ENCODE results near the gene ARHGAP18.
A peak's percentile ranks its signal among the peaks of the same experiment; 100 is the strongest.

ARHGAP18 gene

GRCh38 chr6:129709769-129710449, at the start of gene ARHGAP18:
ARHGAP18 (minus strand) TSS chr6:129710177; CDS start chr6:129710136, 41 bp downstream.
- no peak for TF ChIP-seq EP300 (IDR thresholded peaks at IDR 0.05; ENCODE audit: borderline replicate concordance)
- TF ChIP-seq MAX (IDR thresholded peaks at IDR 0.05) = peak; percentile 69; the same call in 1 of the 2 replicates
- TF ChIP-seq RAD21 (IDR thresholded peaks at IDR 0.05; ENCODE audit: low read depth) = peak; percentile 9; the same call in 1 of the 2 replicates
- TF ChIP-seq USF1 (IDR thresholded peaks at IDR 0.05) = no peak
- peak; percentile 44; the same call in 1 of the 2 replicates for TF ChIP-seq TCF12 (IDR thresholded peaks at IDR 0.05; ENCODE audit: low read depth)
- no peak for TF ChIP-seq YY1 (IDR thresholded peaks at IDR 0.05; ENCODE audit: low read depth)
- 0 out of 2 replicates have a peak, but pooled peaks have one; percentile 29 for TF ChIP-seq TEAD4 (IDR thresholded peaks at IDR 0.05)
- TF ChIP-seq EGR1 (IDR thresholded peaks at IDR 0.05) = no peak
- TF ChIP-seq NFIC (IDR thresholded peaks at IDR 0.05) = no peak; the same call in 1 of the 2 replicates
- TF ChIP-seq FOXM1 (IDR thresholded peaks at IDR 0.05; ENCODE audit: borderline replicate concordance, low read depth) = no peak
- no peak for TF ChIP-seq REST (IDR thresholded peaks at IDR 0.05; ENCODE audit: low read depth)
- TF ChIP-seq CREB1 (IDR thresholded peaks at IDR 0.05; ENCODE audit: low read depth) = no peak
- no peak for TF ChIP-seq ZBTB7A (IDR thresholded peaks at IDR 0.05; ENCODE audit: low read depth)
- peak; percentile 64 for TF ChIP-seq TAF1 (IDR thresholded peaks at IDR 0.05; ENCODE audit: low read depth)
- no peak for TF ChIP-seq CEBPB (IDR thresholded peaks at IDR 0.05)

GRCh38 chr6:129755787-129756186, 45.8 kb upstream of the ARHGAP18 start:
- TF ChIP-seq ZBTB7A (IDR thresholded peaks at IDR 0.05; ENCODE audit: low read depth) = no peak
- no peak for TF ChIP-seq EGR1 (IDR thresholded peaks at IDR 0.05)
- TF ChIP-seq USF1 (IDR thresholded peaks at IDR 0.05) = no peak
- no peak for TF ChIP-seq CREB1 (IDR thresholded peaks at IDR 0.05; ENCODE audit: low read depth)

- peak; percentile 68 for TF ChIP-seq FOXM1 (IDR thresholded peaks at IDR 0.05; ENCODE audit: borderline replicate concordance, low read depth)
- TF ChIP-seq USF1 (IDR thresholded peaks at IDR 0.05) = no peak
- no peak for TF ChIP-seq CREB1 (IDR thresholded peaks at IDR 0.05; ENCODE audit: low read depth)
- no peak for TF ChIP-seq CEBPB (IDR thresholded peaks at IDR 0.05)
- no peak for TF ChIP-seq TAF1 (IDR thresholded peaks at IDR 0.05; ENCODE audit: low read depth)
- TF ChIP-seq ZBTB7A (IDR thresholded peaks at IDR 0.05; ENCODE audit: low read depth) = no peak
- no peak for TF ChIP-seq YY1 (IDR thresholded peaks at IDR 0.05; ENCODE audit: low read depth)
- no peak for TF ChIP-seq EGR1 (IDR thresholded peaks at IDR 0.05)
- TF ChIP-seq RAD21 (IDR thresholded peaks at IDR 0.05; ENCODE audit: low read depth) = no peak
- TF ChIP-seq MAX (IDR thresholded peaks at IDR 0.05) = no peak
- TF ChIP-seq REST (IDR thresholded peaks at IDR 0.05; ENCODE audit: low read depth) = no peak
- TF ChIP-seq TCF12 (IDR thresholded peaks at IDR 0.05; ENCODE audit: low read depth) = peak; percentile 58; the same call in 1 of the 2 replicates
- peak; percentile 85 for TF ChIP-seq TEAD4 (IDR thresholded peaks at IDR 0.05)
- peak; percentile 89 for TF ChIP-seq NFIC (IDR thresholded peaks at IDR 0.05)
- TF ChIP-seq EP300 (IDR thresholded peaks at IDR 0.05; ENCODE audit: borderline replicate concordance) = peak; percentile 85
Measured at GRCh38 chr6:129754750-129755149, 44.8 kb upstream of the ARHGAP18 start.

- TF ChIP-seq TCF12 (IDR thresholded peaks at IDR 0.05; ENCODE audit: low read depth) (no peak), FOXM1 (IDR thresholded peaks at IDR 0.05; ENCODE audit: borderline replicate concordance, low read depth) (0 out of 2 replicates have a peak, but pooled peaks have one; percentile 18), ZBTB7A (IDR thresholded peaks at IDR 0.05; ENCODE audit: low read depth) (no peak), NFIC (IDR thresholded peaks at IDR 0.05) (no peak; the same call in 1 of the 2 replicates), EGR1 (IDR thresholded peaks at IDR 0.05) (no peak), RAD21 (IDR thresholded peaks at IDR 0.05; ENCODE audit: low read depth) (no peak), TAF1 (IDR thresholded peaks at IDR 0.05; ENCODE audit: low read depth) (no peak), EP300 (IDR thresholded peaks at IDR 0.05; ENCODE audit: borderline replicate concordance) (peak; percentile 51; the same call in 1 of the 2 replicates), MAX (IDR thresholded peaks at IDR 0.05) (no peak), YY1 (IDR thresholded peaks at IDR 0.05; ENCODE audit: low read depth) (no peak), TEAD4 (IDR thresholded peaks at IDR 0.05) (0 out of 2 replicates have a peak, but pooled peaks have one; percentile 13), CREB1 (IDR thresholded peaks at IDR 0.05; ENCODE audit: low read depth) (no peak), CEBPB (IDR thresholded peaks at IDR 0.05) (no peak), USF1 (IDR thresholded peaks at IDR 0.05) (no peak), REST (IDR thresholded peaks at IDR 0.05; ENCODE audit: low read depth) (no peak)
Measured at GRCh38 chr6:129753422-129753821, 43.4 kb upstream of the ARHGAP18 start.
